Muscle layer of colon (tissue), 2 donors: ENCODE results near the gene LRMDA.

Experiments
- H3K27ac ChIP-seq: one replicate; pipeline ENCODE4 v1.7.0; 2013; ENCODE audit warnings: low read depth, mild to moderate bottlenecking, low read length, moderate library complexity
- H3K27me3 ChIP-seq, 2 donors: one replicate each; pipeline ENCODE4 v1.7.0; 2013; ENCODE audit warnings: low read length in 2 of 2, mild to moderate bottlenecking in 2 of 2; ENCODE audit not compliant: insufficient read depth in 2 of 2, control insufficient read depth in 1 of 2
- H3K36me3 ChIP-seq: one replicate; pipeline ENCODE4 v1.7.0; 2013; ENCODE audit warnings: mild to moderate bottlenecking, low read length; ENCODE audit not compliant: insufficient read depth
- H3K4me1 ChIP-seq: one replicate; pipeline ENCODE4 v1.7.0; 2013; ENCODE audit warnings: mild to moderate bottlenecking, low read length; ENCODE audit not compliant: insufficient read depth
- H3K4me3 ChIP-seq, 2 donors: one replicate each; pipeline ENCODE4 v1.7.0; 2013; ENCODE audit warnings: low read length in 2 of 2, low read depth in 1 of 2, mild to moderate bottlenecking in 1 of 2, moderate library complexity in 1 of 2
- H3K9ac ChIP-seq: one replicate; pipeline ENCODE4 v1.7.0; 2013; ENCODE audit warnings: low read length
- H3K9me3 ChIP-seq: one replicate; pipeline ENCODE4 v1.7.0; 2013; ENCODE audit warnings: mild to moderate bottlenecking, low read length
- donor health status: abdominal sarcoma.
- donor health status: Adenocarcinoma of cecum.

Gene LRMDA

DNA sequence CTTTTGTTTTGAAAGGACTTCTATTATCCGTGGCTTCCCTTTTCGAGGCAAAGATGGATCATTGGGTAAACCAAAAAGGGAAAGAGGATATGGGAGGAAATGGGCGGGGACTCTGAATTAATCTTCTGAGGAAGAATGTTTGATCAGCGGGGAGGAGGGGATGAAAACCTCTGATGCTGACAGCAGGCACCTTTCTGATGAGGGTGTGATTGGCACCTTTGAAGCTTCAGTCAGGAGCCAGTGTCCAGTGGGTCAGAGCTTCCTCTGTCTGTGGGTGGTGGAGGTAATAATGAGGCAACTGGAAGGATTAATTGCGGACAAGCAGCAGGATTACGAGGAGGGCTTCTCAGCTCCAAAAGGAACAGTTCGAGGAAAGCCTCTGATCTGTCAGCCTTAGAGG lies 877.6 kb downstream of the LRMDA start:
- no peaks in the 10 kb centered on the region for H3K36me3 ChIP-seq
- H3K4me3 ChIP-seq = no peak overlapping the region
- no peaks in the 10 kb centered on the region for H3K9me3 ChIP-seq
- no peak overlapping the region for H3K9ac ChIP-seq
- no peaks in the 10 kb centered on the region for H3K27me3 ChIP-seq
- H3K27ac ChIP-seq = no peak overlapping the region
- peaks cover 37% of the 10 kb centered on the region for H3K4me1 ChIP-seq

DNA sequence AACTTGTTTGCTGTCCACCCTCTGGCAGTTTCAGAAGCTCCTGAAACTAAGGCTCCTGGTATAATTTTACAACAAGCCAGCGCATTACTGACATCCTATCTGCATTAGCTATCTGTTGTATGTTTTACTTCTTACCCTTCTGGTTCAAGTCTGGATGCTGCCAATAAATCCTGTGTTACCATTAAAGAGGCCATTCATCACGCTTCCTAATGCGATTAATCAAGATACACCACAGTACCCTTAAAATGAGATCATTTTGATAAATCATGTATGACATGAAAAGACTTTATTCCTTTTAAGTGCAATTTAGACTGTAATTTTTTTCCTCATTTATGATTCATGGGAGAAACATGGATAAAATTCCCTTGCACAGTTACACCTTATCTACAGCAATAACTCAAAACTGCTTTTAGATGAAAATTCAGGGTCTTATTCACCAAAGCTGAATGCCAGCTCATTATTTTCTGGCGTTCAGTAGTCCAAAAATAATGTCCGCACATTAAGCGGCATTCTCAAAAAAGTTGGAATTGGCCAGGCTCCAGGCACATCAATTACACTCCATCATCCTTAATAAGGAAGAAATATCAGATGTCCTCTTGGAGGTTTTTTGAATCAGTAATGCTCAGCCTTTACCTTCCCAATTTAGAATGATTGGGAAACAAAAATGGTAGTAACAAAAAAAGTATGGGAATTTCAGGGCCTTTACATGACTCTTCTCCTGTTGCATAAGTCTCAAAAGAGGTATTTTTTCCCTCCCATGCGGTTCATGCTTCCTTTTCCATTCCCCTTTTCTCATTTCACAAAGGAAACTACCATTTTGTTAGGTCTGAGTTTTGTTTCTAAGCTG lies 878.5 kb downstream of the LRMDA start:
- Histone ChIP-seq H3K27ac (peak overlapping the region; percentile 22), H3K27me3 (no peaks in the 10 kb centered on the region), H3K9me3 (no peaks in the 10 kb centered on the region), H3K4me3 (no peak overlapping the region), H3K4me1 (peaks cover 37% of the 10 kb centered on the region), H3K36me3 (no peaks in the 10 kb centered on the region), H3K9ac (no peak overlapping the region)

DNA sequence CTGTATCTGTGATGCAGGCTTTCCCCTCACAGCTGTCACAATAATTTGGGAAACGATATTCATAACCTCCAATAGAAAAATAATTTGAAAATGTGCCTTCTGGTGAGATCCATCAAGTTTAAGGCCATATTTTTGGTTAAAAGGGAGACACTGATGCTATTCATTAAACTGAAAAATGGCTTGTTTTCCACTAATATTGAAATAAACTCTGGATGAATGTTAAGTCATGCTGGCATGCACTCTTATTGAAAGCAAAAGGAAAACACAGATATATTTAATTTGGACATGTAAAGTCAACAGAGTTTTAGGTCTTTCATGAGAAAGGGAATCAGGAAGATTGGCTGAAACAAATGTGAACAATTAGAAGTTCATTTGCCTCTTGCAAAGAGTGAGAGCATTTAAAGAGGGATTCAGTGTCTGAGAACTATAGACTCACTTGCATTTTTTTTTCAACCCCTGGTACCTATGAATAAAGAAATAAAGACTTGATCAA lies 879.2 kb downstream of the LRMDA start:
- no peak overlapping the region for H3K27ac ChIP-seq

DNA sequence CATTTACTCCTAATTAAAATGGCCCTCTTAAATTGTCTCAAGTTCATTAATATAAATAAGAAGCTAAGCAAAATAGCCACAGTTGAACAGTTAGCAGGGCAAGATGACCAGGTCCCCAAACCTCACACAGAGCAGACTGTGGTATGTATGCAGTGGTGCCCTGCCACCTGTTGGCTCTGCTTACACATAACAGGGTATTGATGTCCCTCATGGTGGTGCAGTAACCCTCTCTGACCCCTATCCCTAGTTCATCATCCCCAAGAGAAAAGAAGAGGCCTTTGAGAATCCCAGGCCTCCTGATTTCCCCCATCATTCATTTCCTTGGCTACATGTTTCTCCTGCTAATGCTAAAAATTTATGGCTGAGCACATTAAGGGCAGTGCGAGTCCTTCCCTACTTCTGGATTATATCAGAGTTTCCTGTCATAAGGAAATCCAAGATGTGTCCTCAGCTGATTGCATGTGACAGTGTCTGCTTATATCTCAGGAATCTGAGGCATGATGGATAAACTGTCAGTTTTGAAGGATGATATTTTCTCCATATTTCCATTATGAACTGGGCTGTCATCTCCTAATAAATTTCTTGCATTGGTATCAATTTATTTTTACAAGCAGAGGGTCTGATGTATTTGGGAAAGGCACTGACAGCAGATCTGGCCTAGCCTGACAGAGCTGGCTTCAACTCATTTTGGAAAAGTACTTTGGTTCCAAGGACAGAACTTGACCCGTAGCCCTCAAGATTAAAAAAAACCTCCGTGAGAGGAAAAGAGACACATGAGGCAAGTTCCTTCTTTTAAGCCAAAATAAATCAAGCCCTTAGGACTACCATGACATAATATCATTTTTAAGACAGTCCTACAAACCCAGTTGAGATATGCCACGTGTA lies 880.6 kb downstream of the LRMDA start:
- peaks cover 37% of the 10 kb centered on the region for H3K4me1 ChIP-seq
- H3K4me3 ChIP-seq = no peak overlapping the region
- H3K27ac ChIP-seq = no peak overlapping the region

More for the DNA sequence above, 879.2 kb downstream of the LRMDA start:
- H3K4me3 ChIP-seq = no peak overlapping the region
- H3K9me3 ChIP-seq = no peaks in the 10 kb centered on the region
- H3K27me3 ChIP-seq = no peaks in the 10 kb centered on the region
- H3K9ac ChIP-seq = no peak overlapping the region
- peaks cover 37% of the 10 kb centered on the region for H3K4me1 ChIP-seq
- no peaks in the 10 kb centered on the region for H3K36me3 ChIP-seq

DNA sequence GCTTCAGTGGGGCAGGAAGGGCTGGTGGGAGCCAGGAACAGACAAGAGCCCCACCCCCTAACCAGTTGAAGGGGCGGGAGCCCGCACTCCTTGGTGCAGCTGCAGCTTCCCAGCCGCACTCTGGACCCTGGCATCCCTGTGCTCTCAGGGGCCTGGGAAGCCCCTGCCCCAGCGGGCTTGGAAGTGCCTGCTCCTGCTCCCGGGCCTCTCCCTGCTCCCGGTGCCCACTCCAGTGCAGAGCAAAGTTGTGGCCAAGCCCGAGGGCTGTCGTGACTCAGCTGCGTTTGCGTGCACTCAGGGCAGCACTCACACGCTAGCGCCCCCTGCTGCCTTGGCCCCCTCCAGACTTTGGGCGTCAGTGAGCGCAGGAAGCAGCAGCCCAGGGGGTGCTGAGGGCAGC lies 883.8 kb downstream of the LRMDA start:
- Histone ChIP-seq H3K9ac (no peak overlapping the region), H3K36me3 (no peaks in the 10 kb centered on the region), H3K9me3 (no peaks in the 10 kb centered on the region), H3K4me3 (no peak overlapping the region), H3K27me3 (no peaks in the 10 kb centered on the region), H3K4me1 (peaks cover 33% of the 10 kb centered on the region), H3K27ac (no peak overlapping the region)

More for the DNA sequence above, 880.6 kb downstream of the LRMDA start:
- H3K9me3 ChIP-seq = no peaks in the 10 kb centered on the region
- no peaks in the 10 kb centered on the region for H3K27me3 ChIP-seq
- H3K36me3 ChIP-seq = no peaks in the 10 kb centered on the region
- H3K9ac ChIP-seq = no peak overlapping the region

DNA sequence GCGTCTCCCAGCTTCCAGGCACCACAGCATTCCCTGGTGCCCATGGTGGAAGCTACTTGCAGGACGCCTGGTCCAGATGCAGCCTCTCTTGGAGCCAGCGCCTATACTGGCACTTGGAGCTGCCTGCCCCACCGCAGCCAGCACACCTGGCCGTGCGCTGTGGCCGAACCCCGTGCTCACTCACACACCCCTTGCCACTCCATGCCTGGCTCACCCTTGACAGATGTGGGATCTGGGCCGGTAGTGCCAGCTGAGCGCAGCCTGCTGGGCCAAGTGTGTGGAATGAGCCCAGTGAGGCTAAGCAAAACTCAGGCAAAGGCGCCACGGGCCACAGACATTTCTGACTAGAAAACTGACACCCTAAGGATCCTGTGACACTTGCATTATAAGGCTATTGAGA lies 884.8 kb downstream of the LRMDA start:
- no peaks in the 10 kb centered on the region for H3K36me3 ChIP-seq
- H3K9ac ChIP-seq = no peak overlapping the region
- H3K9me3 ChIP-seq = no peaks in the 10 kb centered on the region
- H3K27me3 ChIP-seq = no peaks in the 10 kb centered on the region
- H3K4me3 ChIP-seq = no peak overlapping the region
- no peak overlapping the region for H3K27ac ChIP-seq
- peaks cover 28% of the 10 kb centered on the region for H3K4me1 ChIP-seq

DNA sequence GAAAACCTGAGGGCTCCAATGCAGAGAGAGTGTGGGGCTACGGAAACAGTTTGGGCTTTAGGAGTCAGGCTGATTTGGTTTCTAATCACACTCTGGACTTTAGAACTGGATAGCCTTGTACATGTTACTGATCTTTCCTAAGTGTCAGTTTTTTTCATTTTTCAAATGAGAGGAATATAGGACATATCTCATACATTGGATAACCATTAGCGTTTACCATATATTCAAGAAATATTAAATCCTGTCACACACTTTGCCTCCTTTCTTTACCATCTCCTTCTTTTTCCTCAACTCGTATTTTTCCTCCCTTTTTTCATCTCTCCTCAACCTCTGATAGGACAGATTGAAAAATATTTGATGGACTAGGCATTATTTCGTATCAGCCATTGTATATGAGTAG lies 885.7 kb downstream of the LRMDA start:
- no peak overlapping the region for H3K9ac ChIP-seq
- no peak overlapping the region for H3K27ac ChIP-seq

DNA sequence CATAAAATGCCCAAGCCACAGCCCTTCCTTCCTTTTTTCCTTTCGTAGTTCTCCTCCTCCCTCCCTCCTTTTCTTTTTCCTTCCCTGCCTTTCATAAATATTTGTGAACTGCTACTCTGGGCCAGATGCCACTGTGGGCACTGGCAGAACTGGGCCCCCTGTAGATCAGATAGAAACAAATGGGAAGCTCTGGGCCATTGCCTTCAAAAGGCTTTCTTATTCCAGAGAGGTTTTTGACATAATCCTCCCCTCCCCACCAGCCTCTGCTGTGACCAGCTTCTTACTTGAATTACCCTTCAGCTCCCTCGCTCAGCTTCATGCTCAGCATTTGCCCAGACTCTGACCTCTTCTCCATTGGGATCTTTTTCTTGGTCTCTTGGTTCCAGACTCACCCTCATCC lies 886.8 kb downstream of the LRMDA start:
- H3K27ac ChIP-seq = peak overlapping the region; percentile 47
- H3K4me1 ChIP-seq = peaks cover 10% of the 10 kb centered on the region
- H3K27me3 ChIP-seq = no peaks in the 10 kb centered on the region
- H3K9me3 ChIP-seq = no peaks in the 10 kb centered on the region
- H3K9ac ChIP-seq = no peak overlapping the region
- H3K4me3 ChIP-seq = no peak overlapping the region
- no peaks in the 10 kb centered on the region for H3K36me3 ChIP-seq

More for the DNA sequence above, 885.7 kb downstream of the LRMDA start:
- no peaks in the 10 kb centered on the region for H3K9me3 ChIP-seq
- peaks cover 21% of the 10 kb centered on the region for H3K4me1 ChIP-seq
- no peak overlapping the region for H3K4me3 ChIP-seq
- no peaks in the 10 kb centered on the region for H3K36me3 ChIP-seq
- H3K27me3 ChIP-seq = no peaks in the 10 kb centered on the region

DNA sequence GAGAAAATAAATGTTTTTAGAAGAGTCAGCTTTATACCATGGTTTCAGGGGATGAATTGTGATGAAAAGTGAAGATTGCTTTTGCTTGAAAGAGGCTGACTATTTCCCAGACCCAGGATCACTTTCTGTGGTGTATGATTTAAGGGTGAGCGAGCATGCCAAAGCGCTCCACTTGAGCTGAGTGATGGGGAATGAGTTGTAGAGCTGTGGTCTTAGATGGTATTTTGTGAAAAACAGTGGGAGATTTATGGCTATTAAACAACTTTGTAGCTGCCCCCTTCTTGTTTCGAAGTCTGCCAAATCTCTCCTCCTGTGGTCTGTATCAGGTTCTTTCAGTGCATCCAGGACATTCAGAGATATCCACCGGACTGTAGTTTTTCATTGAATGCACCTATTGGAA lies 888.2 kb downstream of the LRMDA start:
- Histone ChIP-seq H3K9ac (no peak overlapping the region), H3K4me1 (peaks cover 18% of the 10 kb centered on the region), H3K36me3 (no peaks in the 10 kb centered on the region), H3K27me3 (no peaks in the 10 kb centered on the region), H3K27ac (no peak overlapping the region), H3K9me3 (no peaks in the 10 kb centered on the region), H3K4me3 (no peak overlapping the region)

DNA sequence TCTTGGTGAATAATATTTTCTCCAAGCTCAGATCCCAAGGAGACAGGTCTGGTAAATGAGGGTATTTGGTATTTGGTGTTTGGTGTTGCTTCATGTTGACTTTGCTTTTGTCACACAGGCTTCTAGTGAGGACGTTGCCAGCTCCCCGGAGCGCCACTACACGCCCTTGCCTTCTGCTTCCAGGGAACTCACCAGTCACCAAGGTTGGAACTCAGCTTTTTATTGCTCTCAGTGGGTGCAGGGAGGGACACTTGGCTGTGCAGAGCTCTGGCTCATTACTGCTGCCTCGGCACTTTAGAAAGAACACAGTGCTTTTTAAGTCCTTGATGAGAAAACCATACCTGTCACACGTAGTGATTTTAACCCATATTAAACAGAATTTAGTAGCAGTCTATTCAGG lies 892.9 kb downstream of the LRMDA start:
- Histone ChIP-seq H3K4me3 (no peak overlapping the region), H3K4me1 (peaks cover 8% of the 10 kb centered on the region), H3K36me3 (no peaks in the 10 kb centered on the region), H3K9ac (no peak overlapping the region), H3K9me3 (no peaks in the 10 kb centered on the region), H3K27ac (no peak overlapping the region), H3K27me3 (no peaks in the 10 kb centered on the region)

DNA sequence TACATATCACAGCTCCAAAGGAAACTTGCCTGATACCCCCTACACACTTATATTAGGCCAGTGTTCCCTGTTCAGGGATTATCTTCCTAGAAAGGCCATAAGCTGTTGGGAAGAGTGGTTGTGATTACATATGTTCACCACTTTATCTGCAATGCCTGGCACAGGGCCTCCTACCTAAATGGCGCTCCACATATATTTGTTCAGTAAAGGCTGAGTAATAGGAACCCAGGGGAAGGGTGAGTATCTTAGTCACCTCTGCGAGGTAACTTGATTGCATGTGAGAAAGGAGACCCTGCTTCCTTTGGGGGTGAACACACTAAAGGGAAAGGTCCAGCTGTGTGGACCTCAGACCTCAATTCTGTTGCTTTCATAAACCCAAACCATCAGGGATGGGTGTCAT lies 896.0 kb downstream of the LRMDA start:
- Histone ChIP-seq H3K27ac (no peak overlapping the region), H3K4me1 (peaks cover 31% of the 10 kb centered on the region), H3K4me3 (no peak overlapping the region), H3K36me3 (no peaks in the 10 kb centered on the region), H3K27me3 (no peaks in the 10 kb centered on the region), H3K9me3 (no peaks in the 10 kb centered on the region), H3K9ac (no peak overlapping the region)
